Activated T-cell treated with anti-CD3 and anti-CD28 coated beads for 48 hours (primary cell): ENCODE results near the gene PDE5A.

ENCODE experiments used
- DNase-seq: peaks from one replicate; pipeline ENCODE4 v3.0.0-alpha.2; 2020; ENCODE audit warnings: low read depth

The PDE5A gene

DNA sequence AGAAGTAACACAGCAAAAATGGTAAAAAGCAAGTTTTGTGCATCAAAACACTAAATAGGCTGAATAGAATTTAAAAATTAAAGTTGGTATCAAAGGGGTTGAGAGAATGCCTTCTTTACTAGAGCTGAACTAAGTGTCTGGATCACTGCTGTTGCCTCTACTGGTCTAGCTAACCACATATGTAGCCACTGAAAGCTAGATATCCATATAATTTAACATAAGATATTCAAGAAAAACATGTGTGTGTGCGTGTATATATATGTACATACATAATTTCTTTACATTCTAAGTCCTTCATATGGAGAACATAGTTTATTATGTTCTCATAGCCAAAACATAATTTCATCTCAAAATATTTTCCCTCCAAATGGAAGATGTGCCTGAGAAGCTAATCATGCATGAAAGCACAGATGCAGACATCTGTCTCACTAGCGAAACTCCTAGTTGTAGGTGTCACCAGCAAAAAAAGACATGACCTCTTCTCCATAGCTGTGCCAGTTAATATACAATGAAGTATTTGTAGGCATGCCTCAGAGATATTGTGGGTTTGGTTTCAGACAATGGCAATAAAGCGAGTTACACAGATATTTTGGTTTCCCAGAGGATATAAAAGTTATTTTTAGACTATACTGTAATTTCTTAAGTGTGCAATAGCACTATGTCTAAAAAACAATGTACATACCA lies 47.3 kb downstream of the PDE5A start:
- no peak for DNase-seq

GRCh38 chr4:119580293-119580692 lies 48.3 kb downstream of the PDE5A start:
- DNase-seq, result no peak

DNA sequence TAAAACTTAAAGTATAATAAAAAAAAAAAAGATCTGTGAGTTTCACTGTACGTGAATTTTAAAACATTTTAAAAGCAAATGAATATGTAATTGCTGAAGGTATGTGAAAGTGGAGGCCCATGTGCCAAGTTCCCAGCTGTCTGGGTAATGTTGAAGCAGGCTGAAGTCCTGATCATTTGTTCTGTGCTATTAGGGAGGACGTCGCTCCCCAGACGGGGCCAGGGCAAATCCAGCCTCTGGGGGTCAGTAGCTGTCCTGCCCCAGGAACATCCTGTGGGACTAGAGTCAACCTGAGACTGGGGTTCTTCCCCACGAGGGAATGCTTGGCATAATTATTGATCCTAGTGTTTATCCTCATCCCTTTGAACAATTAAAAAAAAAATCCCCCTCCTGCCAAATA lies 48.8 kb downstream of the PDE5A start:
- no peak for DNase-seq

GRCh38 chr4:119570401-119570800 lies 58.2 kb downstream of the PDE5A start:
- DNase-seq, result no peak

- DNase-seq, result no peak
Measured at GRCh38 chr4:119564106-119564505, 64.5 kb downstream of the PDE5A start.

DNA sequence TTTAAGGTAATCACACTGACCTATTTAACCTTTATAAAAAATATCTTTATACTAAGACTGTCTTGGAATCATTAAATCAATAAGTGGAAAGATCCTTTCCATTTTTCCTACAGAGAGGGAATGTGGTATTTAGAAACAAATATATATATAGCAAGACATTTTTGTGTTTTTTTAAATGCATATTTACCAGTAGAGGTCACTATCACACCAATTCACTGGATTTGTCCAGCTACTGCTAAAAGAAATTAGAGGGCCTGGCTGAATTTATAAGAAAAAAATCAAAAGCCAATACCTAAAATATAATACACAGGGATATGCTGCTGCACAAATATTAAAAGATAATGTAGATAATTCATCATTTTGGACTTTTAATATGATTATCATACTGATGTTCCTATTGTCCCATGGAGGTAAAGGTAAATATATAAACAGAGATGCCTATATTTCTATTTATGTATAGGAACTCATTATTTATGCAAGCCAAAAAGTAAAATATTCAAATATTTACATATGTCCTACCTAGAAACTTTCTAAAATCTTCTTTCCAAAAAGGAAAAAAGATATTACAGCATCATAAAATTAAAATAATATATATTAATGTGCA lies 69.5 kb downstream of the PDE5A start:
- no peak for DNase-seq

GRCh38 chr4:119550857-119551532 lies 77.6 kb downstream of the PDE5A start:
- no peak for DNase-seq

DNA sequence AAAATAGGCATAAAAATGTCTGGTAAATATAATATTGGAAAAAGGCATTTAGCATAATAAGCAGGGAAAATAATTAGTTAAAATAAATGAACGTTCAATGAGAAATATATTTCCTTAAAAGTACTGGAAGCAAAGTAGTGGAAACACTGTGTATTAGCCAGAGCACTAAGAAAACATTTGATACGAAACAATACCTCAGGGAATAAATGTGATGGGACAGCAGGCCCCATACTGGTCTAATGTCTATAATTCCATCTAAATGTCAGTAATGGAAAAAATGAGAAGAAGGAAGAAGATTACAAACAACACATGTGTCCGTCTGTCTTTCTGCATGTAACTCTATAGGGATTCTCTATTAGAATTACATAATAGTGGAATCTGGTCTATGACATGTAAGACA lies 79.0 kb downstream of the PDE5A start:
- no peak for DNase-seq

GRCh38 chr4:119543779-119544178 lies 84.8 kb downstream of the PDE5A start:
- DNase-seq, result no peak

DNA sequence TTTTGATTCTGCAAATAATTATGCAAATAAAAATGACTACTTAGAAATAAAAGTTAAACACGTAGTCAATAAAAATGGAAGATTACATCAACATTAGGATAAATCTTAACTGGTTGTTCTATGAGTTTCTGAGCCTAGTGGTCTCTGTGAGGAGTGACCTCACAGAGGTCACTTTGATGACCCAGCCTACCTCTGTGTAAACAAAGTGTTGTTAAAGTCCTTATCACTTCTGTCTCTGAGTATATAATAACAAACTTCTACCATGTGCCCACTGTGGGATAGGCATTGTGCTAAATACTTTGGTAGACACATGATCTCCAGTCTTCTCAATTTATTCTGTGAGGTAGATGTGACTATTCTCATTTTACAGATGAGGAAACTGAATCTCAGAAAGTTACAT lies 85.4 kb downstream of the PDE5A start:
- no peak for DNase-seq

DNA sequence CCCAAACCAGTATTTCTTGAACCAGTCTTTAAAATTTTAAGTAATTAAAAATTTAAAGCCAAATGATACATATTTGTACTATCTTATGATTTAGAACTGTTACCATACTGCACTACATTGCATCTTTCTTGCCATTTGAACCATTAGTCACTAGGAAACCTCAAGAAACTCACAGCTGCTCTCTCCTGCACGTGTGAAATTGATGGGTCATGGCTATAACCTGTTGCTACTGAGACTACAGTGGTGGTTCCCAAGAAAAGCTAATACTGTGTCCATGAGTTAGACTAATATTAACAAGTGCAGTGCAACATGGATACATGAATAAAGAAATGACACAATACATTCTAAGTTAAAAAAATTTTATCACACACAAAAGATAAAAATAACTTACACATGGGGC lies 88.4 kb downstream of the PDE5A start:
- DNase-seq, result no peak

DNA sequence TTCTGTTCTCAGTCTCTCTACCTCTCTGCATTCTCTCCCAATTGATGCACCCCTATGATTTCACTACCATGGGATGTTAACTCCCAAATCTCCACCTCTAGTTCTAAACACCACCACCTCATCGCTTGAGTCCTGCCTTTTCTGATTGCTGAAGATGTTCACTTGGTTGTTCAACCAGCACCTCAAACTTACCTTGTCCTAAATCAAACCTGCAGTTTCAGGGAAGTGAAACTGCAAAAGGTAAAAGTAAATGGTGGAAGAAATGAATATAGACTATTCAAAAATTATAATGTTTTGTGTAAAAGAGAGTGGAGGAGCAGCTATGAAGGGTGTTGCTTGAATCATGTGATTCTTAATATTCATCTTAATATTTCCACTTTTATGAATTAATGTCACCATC lies 91.0 kb downstream of the PDE5A start:
- DNase-seq, result no peak

- DNase-seq, result no peak
Measured at GRCh38 chr4:119536572-119537528, 91.8 kb downstream of the PDE5A start.

- no peak for DNase-seq
Measured at GRCh38 chr4:119532319-119532718, 96.3 kb downstream of the PDE5A start.

- no peak for DNase-seq
Measured at GRCh38 chr4:119529788-119530187, 98.8 kb downstream of the PDE5A start.

- no peak for DNase-seq
Measured at GRCh38 chr4:119526786-119527550, 101.6 kb downstream of the PDE5A start.

DNA sequence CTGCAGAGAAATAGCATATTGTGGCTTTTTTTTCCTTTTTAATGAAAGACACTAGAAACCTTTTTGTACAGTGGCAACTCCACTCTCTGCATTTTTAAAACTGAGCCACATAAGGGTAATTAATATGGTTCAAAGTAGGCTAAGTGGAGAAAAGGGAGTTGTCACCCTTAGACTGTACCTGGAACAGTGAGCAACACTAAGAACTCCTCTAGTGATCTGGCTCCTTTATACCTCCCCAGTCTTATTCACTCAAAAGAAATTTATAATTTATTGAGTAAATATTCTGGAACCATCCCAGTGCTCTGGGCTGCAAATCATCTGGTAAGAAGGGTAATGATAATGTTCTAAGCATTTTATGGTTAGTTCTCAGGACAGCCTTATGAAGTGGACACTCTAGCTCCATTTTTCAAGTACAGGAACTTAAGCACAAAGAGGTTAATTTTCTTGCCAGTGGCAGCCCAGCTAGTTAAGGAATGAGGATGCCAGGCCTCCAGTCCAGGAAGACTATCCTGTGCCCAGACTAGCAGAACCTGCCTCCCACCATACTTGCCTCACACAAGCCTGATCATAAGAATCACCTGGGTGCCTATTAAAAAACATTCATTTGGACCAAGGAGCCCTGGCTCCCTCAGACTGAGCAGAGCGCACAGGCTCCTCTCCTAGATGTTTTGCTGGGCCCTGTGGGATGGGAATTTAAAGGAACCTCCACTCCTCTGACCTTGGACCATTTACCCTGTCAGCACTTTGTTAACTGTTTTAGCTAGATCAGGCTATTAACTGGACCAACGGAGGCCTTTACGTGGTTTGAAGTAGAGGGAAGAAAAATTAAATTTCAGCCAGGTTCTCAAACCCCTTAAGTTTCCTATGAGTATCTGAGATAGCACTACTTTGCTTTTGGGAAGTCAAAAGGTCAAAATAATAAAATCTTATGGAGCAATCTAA lies 102.6 kb downstream of the PDE5A start:
- DNase-seq, result no peak

- DNase-seq, result no peak
Measured at GRCh38 chr4:119525005-119525749, 103.4 kb downstream of the PDE5A start.

- no peak for DNase-seq
Measured at GRCh38 chr4:119523399-119523798, 105.2 kb downstream of the PDE5A start.

- DNase-seq, result no peak
Measured at GRCh38 chr4:119521268-119521667, 107.3 kb downstream of the PDE5A start.
